KBM-7 (cell line): Measurements from ENCODE around the gene GPRIN3.
"Not testable (repeated sequence)": the region's sequence is repeated elsewhere in the genome, so short reads cannot be mapped to it uniquely, and the experiment has no call there.

ENCODE experiments used
- DNase-seq: peaks from one replicate; pipeline ENCODE4 v3.0.0-alpha.2; 2015
- in situ Hi-C: fragments of 300-500 bp; cut with MboI; formaldehyde crosslinking; loops from 2 replicates; pipeline ENCODE4 v1.14.3; 2020; ENCODE audit warnings: low sequenced_read_pairs, low pct_unique_long_range_greater_than_20kb, mixed read lengths

GPRIN3 gene

GRCh38 chr4:89269121-89269666 lies 38.4 kb downstream of the GPRIN3 start:
- DNase-seq = no peak

GRCh38 chr4:89268679-89269078 lies 38.9 kb downstream of the GPRIN3 start:
- DNase-seq = peak; percentile 14
- in situ Hi-C loops = loop anchor here (25.0 kb wide), 1 partner anchor 169 kb away; no protein-coding TSS in a partner anchor

More at GRCh38 chr4:89269121-89269666, 38.4 kb downstream of the GPRIN3 start:
- in situ Hi-C loops = loop anchor here (25.0 kb wide), 1 partner anchor 168 kb away; no protein-coding TSS in a partner anchor

GRCh38 chr4:89267846-89268245 lies 39.8 kb downstream of the GPRIN3 start:
- in situ Hi-C loops = loop anchor here (25.0 kb wide), 1 partner anchor 169 kb away; no protein-coding TSS in a partner anchor

GRCh38 chr4:89267392-89267791 lies 40.2 kb downstream of the GPRIN3 start:
- in situ Hi-C loops = loop anchor here (25.0 kb wide), 1 partner anchor 170 kb away; no protein-coding TSS in a partner anchor
- DNase-seq = no peak

More at GRCh38 chr4:89267846-89268245, 39.8 kb downstream of the GPRIN3 start:
- DNase-seq = no peak

- in situ Hi-C loops = loop anchor here (25.0 kb wide), 1 partner anchor 171 kb away; no protein-coding TSS in a partner anchor
- DNase-seq = no peak
Observed at GRCh38 chr4:89266128-89266527, 41.5 kb downstream of the GPRIN3 start.

- no peak for DNase-seq
- in situ Hi-C loops = loop anchor here (25.0 kb wide), 1 partner anchor 174 kb away; no protein-coding TSS in a partner anchor
Observed at GRCh38 chr4:89263265-89263664, 44.3 kb downstream of the GPRIN3 start.

GRCh38 chr4:89259301-89260028 lies 48.1 kb downstream of the GPRIN3 start:
- no peak for DNase-seq
- in situ Hi-C loops = loop anchor here (25.0 kb wide), 1 partner anchor 178 kb away; no protein-coding TSS in a partner anchor

- in situ Hi-C loops = loop anchor here (25.0 kb wide), 1 partner anchor 179 kb away; no protein-coding TSS in a partner anchor
- DNase-seq = no peak
Observed at GRCh38 chr4:89258506-89258905, 49.1 kb downstream of the GPRIN3 start.

GRCh38 chr4:89257376-89257775 lies 50.2 kb downstream of the GPRIN3 start:
- in situ Hi-C loops = loop anchor here (25.0 kb wide), 1 partner anchor 180 kb away; no protein-coding TSS in a partner anchor
- DNase-seq = no peak

- no peak for DNase-seq
Observed at GRCh38 chr4:89256203-89256800, 51.3 kb downstream of the GPRIN3 start.

GRCh38 chr4:89254847-89255246 lies 52.8 kb downstream of the GPRIN3 start:
- in situ Hi-C loops = loop anchor here (25.0 kb wide), 1 partner anchor 182 kb away; no protein-coding TSS in a partner anchor
- DNase-seq = peak; percentile 19

More at GRCh38 chr4:89256203-89256800, 51.3 kb downstream of the GPRIN3 start:
- in situ Hi-C loops = loop anchor here (25.0 kb wide), 1 partner anchor 181 kb away; no protein-coding TSS in a partner anchor

GRCh38 chr4:89254347-89254746 lies 53.3 kb downstream of the GPRIN3 start:
- DNase-seq = not testable (repeated sequence)
- in situ Hi-C loops = loop anchor here (25.0 kb wide), 1 partner anchor 183 kb away; no protein-coding TSS in a partner anchor

GRCh38 chr4:89253935-89254334 lies 53.7 kb downstream of the GPRIN3 start:
- in situ Hi-C loops = loop anchor here (25.0 kb wide), 1 partner anchor 183 kb away; no protein-coding TSS in a partner anchor
- no peak for DNase-seq

- no peak for DNase-seq
- in situ Hi-C loops = loop anchor here (25.0 kb wide), 1 partner anchor 184 kb away; no protein-coding TSS in a partner anchor
Observed at GRCh38 chr4:89253311-89253710, 54.3 kb downstream of the GPRIN3 start.

- in situ Hi-C loops = loop anchor here (25.0 kb wide), 1 partner anchor 186 kb away; no protein-coding TSS in a partner anchor
- DNase-seq = no peak
Observed at GRCh38 chr4:89251396-89251795, 56.2 kb downstream of the GPRIN3 start.

- no peak for DNase-seq
- in situ Hi-C loops = loop anchor here (25.0 kb wide), 1 partner anchor 187 kb away; no protein-coding TSS in a partner anchor
Observed at GRCh38 chr4:89249716-89250361, 57.8 kb downstream of the GPRIN3 start.

GRCh38 chr4:89249313-89249712 lies 58.3 kb downstream of the GPRIN3 start:
- DNase-seq = no peak
- in situ Hi-C loops = no loop called here

GRCh38 chr4:89248879-89249281 lies 58.7 kb downstream of the GPRIN3 start:
- no peak for DNase-seq
- in situ Hi-C loops = no loop called here

GRCh38 chr4:89247951-89248350 lies 59.6 kb downstream of the GPRIN3 start:
- no peak for DNase-seq
- in situ Hi-C loops = no loop called here
